ENCODE data around the gene CPN1.
A peak's percentile ranks its signal among the peaks of the same experiment; 100 is the strongest.

The CPN1 gene

GRCh38 chr10:99995713-99996112, 86.0 kb downstream of the CPN1 start:
- DNase-seq (ENCODE audit: low spot score), result no peak

GRCh38 chr10:99995269-99995668, 86.4 kb downstream of the CPN1 start:
- DNase-seq (ENCODE audit: low spot score), result no peak

- DNase-seq (ENCODE audit: low spot score), result no peak
Measured at GRCh38 chr10:99994801-99995200, 86.9 kb downstream of the CPN1 start.

- DNase-seq (ENCODE audit: low spot score), result peak; percentile 27
Measured at GRCh38 chr10:99993701-99994689, 87.7 kb downstream of the CPN1 start.
